GM11168 (cell line): ENCODE measurements around the gene TADA2B.
"Not testable (repeated sequence)": the region's sequence is repeated elsewhere in the genome, so short reads cannot be mapped to it uniquely, and the experiment has no call there.

Experiments
- in situ Hi-C: fragments of 300-500 bp; cut with MboI; formaldehyde crosslinking; loops from one replicate; pipeline ENCODE4 v1.12.0; 2022; ENCODE audit warnings: low sequenced_read_pairs; ENCODE audit not compliant: unreplicated experiment

TADA2B gene

GRCh38 chr4:7102516-7102909 lies 59.3 kb downstream of the TADA2B start:
- in situ Hi-C loops, result not testable (repeated sequence)

- in situ Hi-C loops, result no loop called here
Observed at GRCh38 chr4:7103031-7103606, 59.9 kb downstream of the TADA2B start.

- in situ Hi-C loops, result no loop called here
Observed at GRCh38 chr4:7103607-7104365, 60.6 kb downstream of the TADA2B start.

- in situ Hi-C loops, result no loop called here
Observed at GRCh38 chr4:7104366-7105031, 61.3 kb downstream of the TADA2B start.

- in situ Hi-C loops, result no loop called here
Observed at GRCh38 chr4:7105276-7105675, 62.1 kb downstream of the TADA2B start.

GRCh38 chr4:7107166-7107905 lies 64.2 kb downstream of the TADA2B start:
- in situ Hi-C loops, result no loop called here
